HCT116 (cell line): ENCODE results near the gene KCNV2. TPM values are rescaled to one million over a fixed set of nuclear protein-coding genes. Genes with fewer than 3 reads are reported as not detected.

Source experiments
- ATAC-seq: fragments of 200-7000 bp; cut with Tn5 transposase; 2 replicates; pipeline ENCODE4 v1.9.1; 2020; ENCODE audit warnings: mild to moderate bottlenecking, moderate library complexity
- BruUV-seq: library from RNA; stranded (reverse); fragments of 400-500 nt; replicated peaks from 2 replicates; lab custom pipeline; 2021; lab: Mats Ljungman, UMichigan
- CTCF ChIA-PET: fragments of 300-600 bp; sonication (Branson Sonifier 250); formaldehyde crosslinking; loops from one replicate; lab custom pipeline; 2021; ENCODE audit warnings: antibody characterized with exemption; lab: Charles Lee
- POLR2A ChIA-PET: fragments of 300-600, 350-600 bp; sonication (Branson Sonifier 250); formaldehyde crosslinking; loops from one replicate; lab custom pipeline; 2021; ENCODE audit warnings: antibody characterized with exemption; lab: Charles Lee
- RAD21 ChIA-PET, 2 experiments: fragments of 300-600 bp; sonication (Branson Sonifier 250); formaldehyde crosslinking; loops; one replicate each; lab custom pipeline; 2023; ENCODE audit warnings: low total read pairs in 2 of 2; ENCODE audit not compliant: uncharacterized antibody in 2 of 2, unreplicated experiment in 2 of 2, low non-redundant PET in 1 of 2; lab: Charles Lee
- DNase-seq: peaks from one replicate; pipeline ENCODE4 v3.0.0-alpha.2; 2010; ENCODE audit warnings: low read depth, low spot score
- H2AFZ ChIP-seq: fragments of 200-600 bp; shearing (Covaris generic), sonication (generic); 2 replicates; pipeline ENCODE4 v1.6.1; 2017; ENCODE audit warnings: low read depth, mixed run types, mixed read lengths, antibody characterized with exemption, low read length; ENCODE audit not compliant: poor library complexity, severe bottlenecking
- H3K27ac ChIP-seq: 2 replicates; pipeline ENCODE4 v1.5.1; 2012; ENCODE audit warnings: low read depth, low read length
- H3K27me3 ChIP-seq: fragments of 200-600 bp; sonication (generic); 2 replicates; pipeline ENCODE4 v1.6.1; 2016; ENCODE audit warnings: mixed run types, low read length, mixed read lengths; ENCODE audit not compliant: insufficient read depth
- H3K36me3 ChIP-seq, 2 experiments: fragments of 200-500 bp in 1 of 2; fragments of 200-600 bp in 1 of 2; sonication (Bioruptor generic) in 1 of 2; sonication (generic) in 1 of 2; 2 replicates each; pipeline versions ENCODE4 v1.5.1 to v1.6.1; 2014 to 2016; ENCODE audit warnings: low read length in 2 of 2, inconsistent platforms in 1 of 2, mixed read lengths in 1 of 2, mixed run types in 1 of 2; ENCODE audit not compliant: insufficient read depth in 2 of 2, control insufficient read depth in 1 of 2
- H3K4me1 ChIP-seq, 2 experiments: fragments of 200-600 bp in 1 of 2; sonication (generic) in 1 of 2; 2 replicates each; pipeline versions ENCODE4 v1.5.1 to v1.6.1; 2012 to 2017; ENCODE audit warnings: low read length in 2 of 2, inconsistent platforms in 1 of 2, mild to moderate bottlenecking in 1 of 2, mixed read lengths in 1 of 2, mixed run types in 1 of 2, moderate library complexity in 1 of 2; ENCODE audit not compliant: insufficient read depth in 2 of 2, control insufficient read depth in 1 of 2
- H3K4me2 ChIP-seq: fragments of 200-600 bp; sonication (generic); 2 replicates; pipeline ENCODE4 v1.6.1; 2017; ENCODE audit warnings: mixed run types, low read length, mixed read lengths
- H3K4me3 ChIP-seq, 2 experiments: fragments of 200-600 bp in 1 of 2; sonication (generic) in 1 of 2; replicated peaks in 1 of 2; 2 replicates each; pipeline ENCODE4 v1.5.1; 2011 to 2016; ENCODE audit warnings: low read length in 2 of 2, control low read depth in 1 of 2, low read depth in 1 of 2, mild to moderate bottlenecking in 1 of 2, mixed read lengths in 1 of 2, mixed run types in 1 of 2
- H3K79me2 ChIP-seq: fragments of 200-600 bp; sonication (generic); 2 replicates; pipeline ENCODE4 v1.6.1; 2017; ENCODE audit warnings: mild to moderate bottlenecking, mixed run types, low read length, moderate library complexity, mixed read lengths; ENCODE audit not compliant: insufficient read depth
- H3K9ac ChIP-seq: fragments of 200-600 bp; sonication (generic); 2 replicates; pipeline ENCODE4 v1.6.1; 2016; ENCODE audit warnings: low read length, mixed read lengths
- H3K9me2 ChIP-seq: fragments of 200-600 bp; sonication (generic), shearing (Covaris generic); 2 replicates; pipeline ENCODE4 v1.6.1; 2017; ENCODE audit warnings: mixed run types, mild to moderate bottlenecking, moderate library complexity; ENCODE audit not compliant: insufficient read depth
- H3K9me3 ChIP-seq, 2 experiments: fragments of 200-500 bp in 1 of 2; fragments of 200-600 bp in 1 of 2; sonication (Bioruptor generic) in 1 of 2; sonication (generic) in 1 of 2; 2 replicates each; pipeline ENCODE4 v1.6.1; 2014 to 2017; ENCODE audit warnings: low read length in 2 of 2, mixed read lengths in 2 of 2, inconsistent platforms in 1 of 2, low read depth in 1 of 2, mild to moderate bottlenecking in 1 of 2, mixed run types in 1 of 2, moderate library complexity in 1 of 2; ENCODE audit not compliant: control insufficient read depth in 1 of 2, insufficient read depth in 1 of 2
- H4K20me1 ChIP-seq: fragments of 200-600 bp; sonication (generic), shearing (Covaris generic); 2 replicates; pipeline ENCODE4 v1.6.1; 2017; ENCODE audit warnings: mixed run types, mild to moderate bottlenecking, moderate library complexity; ENCODE audit not compliant: insufficient read depth
- ATF3 ChIP-seq: IDR thresholded peaks from 2 replicates; pipeline ENCODE4 v1.6.1; 2012
- CBX3 ChIP-seq: IDR thresholded peaks from 2 replicates; pipeline ENCODE4 v1.6.1; 2012; ENCODE audit warnings: low read depth
- CEBPB ChIP-seq: IDR thresholded peaks from 2 replicates; pipeline ENCODE4 v1.6.1; 2012; ENCODE audit warnings: low read depth
- EGR1 ChIP-seq: IDR thresholded peaks from 2 replicates; pipeline ENCODE4 v1.6.1; 2012; ENCODE audit warnings: low read depth
- ELF1 ChIP-seq: IDR thresholded peaks from 2 replicates; pipeline ENCODE4 v1.6.1; 2012; ENCODE audit warnings: low read depth, borderline replicate concordance
- EZH2phosphoT487 ChIP-seq: fragments of 200-600 bp; IDR thresholded peaks from 2 replicates; pipeline ENCODE4 v1.6.1; 2018; ENCODE audit warnings: antibody characterized with exemption, borderline replicate concordance
- FOSL1 ChIP-seq: IDR thresholded peaks from 2 replicates; pipeline ENCODE4 v1.6.1; 2012; ENCODE audit warnings: low read depth
- MAX ChIP-seq: IDR thresholded peaks from 2 replicates; pipeline ENCODE4 v1.6.1; 2012
- POLR2AphosphoS5 ChIP-seq: IDR thresholded peaks from 2 replicates; pipeline ENCODE4 v1.6.1; 2011; ENCODE audit warnings: mild to moderate bottlenecking, low read depth, low read length, moderate library complexity
- RAD21 ChIP-seq: IDR thresholded peaks from 2 replicates; pipeline ENCODE4 v1.6.1; 2012; ENCODE audit warnings: low read depth, mild to moderate bottlenecking
- SP1 ChIP-seq: IDR thresholded peaks from 2 replicates; pipeline ENCODE4 v1.6.1; 2012; ENCODE audit warnings: low read depth
- SRF ChIP-seq: IDR thresholded peaks from 2 replicates; pipeline ENCODE4 v1.6.1; 2012; ENCODE audit warnings: low read depth
- TCF7L2 ChIP-seq: IDR thresholded peaks from 2 replicates; pipeline ENCODE4 v1.7.0; 2011; ENCODE audit warnings: borderline replicate concordance, inconsistent platforms; ENCODE audit not compliant: insufficient read depth, insufficient read length; ENCODE audit errors: extremely low read depth
- YY1 ChIP-seq: IDR thresholded peaks from 2 replicates; pipeline ENCODE4 v1.6.1; 2011; ENCODE audit warnings: low read length, low read depth, moderate library complexity, mild to moderate bottlenecking; ENCODE audit not compliant: insufficient replicate concordance; ENCODE audit errors: extremely low read depth
- ZBTB33 ChIP-seq: IDR thresholded peaks from 2 replicates; pipeline ENCODE4 v1.6.1; 2011; ENCODE audit warnings: mild to moderate bottlenecking, low read length, moderate library complexity; ENCODE audit not compliant: insufficient replicate concordance; ENCODE audit errors: extremely low read depth
- ZFX ChIP-seq: fragments of 450-650 bp; IDR thresholded peaks from 2 replicates; pipeline ENCODE4 v1.6.1; 2017
- ZNF274 ChIP-seq: fragments of 200-500 bp; sonication (Bioruptor generic); IDR thresholded peaks from 2 replicates; pipeline ENCODE4 v1.6.1; 2014; ENCODE audit warnings: mild to moderate bottlenecking, low read depth, low read length, inconsistent platforms
- intact Hi-C: fragments of 100-400 bp; cut with micrococcal nuclease; formaldehyde crosslinking; loops from 2 replicates; pipeline ENCODE4 v1.10.0; 2022
- total RNA-seq: library from RNA; stranded (reverse); gene quantifications from one replicate; pipeline ENCODE4 v1.2.1, GENCODE V29; 2021; ENCODE audit not compliant: unreplicated experiment

Gene KCNV2
- total RNA-seq, 1 experiment from 2014 or later: not detected

GRCh38 chr9:2764353-2764752 lies 47.0 kb downstream of the KCNV2 start:
- H3K4me2 ChIP-seq: no peak overlapping the region
- POLR2A ChIA-PET: no interaction called here
- H3K27ac ChIP-seq: no peak overlapping the region
- H2AFZ ChIP-seq: no peak overlapping the region
- H3K36me3 ChIP-seq: peaks cover 2 to 10% of the 10 kb centered on the region in 2 experiments; a peak in 1 of 4 replicates
- no peaks in the 10 kb centered on the region for H3K79me2 ChIP-seq
- no peak for TF ChIP-seq ZFX
- TF ChIP-seq SRF: no peak
- no peak for TF ChIP-seq MAX
- TF ChIP-seq EZH2phosphoT487: no peak
- no peak for TF ChIP-seq RAD21
- no peak for TF ChIP-seq ATF3
- no peak for TF ChIP-seq ZBTB33
- no peak for TF ChIP-seq ELF1
- TF ChIP-seq YY1: no peak
- no peak for TF ChIP-seq FOSL1
- no peak for TF ChIP-seq ZNF274
- no peak for TF ChIP-seq SP1
- no peak for TF ChIP-seq POLR2AphosphoS5
- TF ChIP-seq TCF7L2: no peak
- no peak for TF ChIP-seq CBX3
- TF ChIP-seq EGR1: no peak
- TF ChIP-seq CEBPB: no peak
- TF ChIP-seq, all 23 proteins: peak for 0
- Histone ChIP-seq H3K9ac (no peak overlapping the region), H3K9me2 (no peaks in the 10 kb centered on the region), H3K27me3 (no peaks in the 10 kb centered on the region), H4K20me1 (no peaks in the 10 kb centered on the region), H3K4me1 (no peaks in the 10 kb centered on the region), H3K4me3 (no peak overlapping the region), H3K9me3 (no peaks in the 10 kb centered on the region)
- no TSS peak for BruUV-seq
- DNase-seq (no peak), ATAC-seq (no peak)
- CTCF ChIA-PET: no interaction called here
- intact Hi-C loops: no loop called here
- RAD21 ChIA-PET: no interaction called here
